ENCODE measurements around the gene PDE4D.

PDE4D gene

GRCh38 chr5:59351076-59351794 is 542.3 kb downstream of the PDE4D start:
- no peak for DNase-seq

- no peak for DNase-seq
Measured at GRCh38 chr5:59348189-59348588, 545.3 kb downstream of the PDE4D start.

GRCh38 chr5:59346982-59347381 is 546.5 kb downstream of the PDE4D start:
- DNase-seq: no peak

- DNase-seq: no peak
Measured at GRCh38 chr5:59346514-59346913, 547.0 kb downstream of the PDE4D start.

- DNase-seq: no peak
Measured at GRCh38 chr5:59342181-59342580, 551.3 kb downstream of the PDE4D start.

- no peak for DNase-seq
Measured at GRCh38 chr5:59341760-59342159, 551.8 kb downstream of the PDE4D start.

- no peak for DNase-seq
Measured at GRCh38 chr5:59341155-59341554, 552.4 kb downstream of the PDE4D start.

GRCh38 chr5:59340637-59341036 is 552.9 kb downstream of the PDE4D start:
- DNase-seq: no peak

GRCh38 chr5:59337240-59337639 is 556.3 kb downstream of the PDE4D start:
- DNase-seq: no peak

- DNase-seq: no peak
Measured at GRCh38 chr5:59335544-59335943, 558.0 kb downstream of the PDE4D start.

- DNase-seq: no peak
Measured at GRCh38 chr5:59333416-59333815, 560.1 kb downstream of the PDE4D start.

GRCh38 chr5:59332236-59332973 is 561.1 kb downstream of the PDE4D start:
- no peak for DNase-seq

- no peak for DNase-seq
Measured at GRCh38 chr5:59330680-59331079, 562.8 kb downstream of the PDE4D start.

GRCh38 chr5:59328709-59329296 is 564.7 kb downstream of the PDE4D start:
- DNase-seq: no peak

GRCh38 chr5:59327191-59327980 is 566.1 kb downstream of the PDE4D start:
- no peak for DNase-seq

GRCh38 chr5:59326596-59326995 is 566.9 kb downstream of the PDE4D start:
- no peak for DNase-seq

GRCh38 chr5:59325070-59325469 is 568.5 kb downstream of the PDE4D start:
- DNase-seq: no peak

- DNase-seq: no peak
Measured at GRCh38 chr5:59322894-59323293, 570.6 kb downstream of the PDE4D start.

- no peak for DNase-seq
Measured at GRCh38 chr5:59322058-59322457, 571.5 kb downstream of the PDE4D start.

GRCh38 chr5:59321642-59322041 is 571.9 kb downstream of the PDE4D start:
- DNase-seq: no peak

GRCh38 chr5:59320420-59320819 is 573.1 kb downstream of the PDE4D start:
- DNase-seq: no peak

- no peak for DNase-seq
Measured at GRCh38 chr5:59319250-59319649, 574.3 kb downstream of the PDE4D start.

- DNase-seq: no peak
Measured at GRCh38 chr5:59317774-59318205, 575.7 kb downstream of the PDE4D start.
